Panc1 (cell line): Measurements from ENCODE around the gene CELA3A. TPM values are rescaled to one million over a fixed set of nuclear protein-coding genes. Genes with fewer than 3 reads are reported as not detected.

Experiments used
- ATAC-seq: fragments of 200-7000 bp; cut with Tn5 transposase; 2 replicates; pipeline ENCODE4 v1.9.1; 2020; ENCODE audit warnings: mild to moderate bottlenecking, moderate library complexity
- BruUV-seq: library from RNA; stranded (reverse); fragments of 400-500 nt; replicated peaks from 2 replicates; lab custom pipeline; 2021; lab: Mats Ljungman, UMichigan
- CTCF ChIA-PET: fragments of 300-600 bp; sonication (Branson Sonifier 250); formaldehyde crosslinking; loops from one replicate; lab custom pipeline; 2022; ENCODE audit warnings: antibody characterized with exemption; lab: Charles Lee
- POLR2A ChIA-PET: fragments of 300-600 bp; sonication (Branson Sonifier 250); formaldehyde crosslinking; loops from one replicate; lab custom pipeline; 2022; ENCODE audit warnings: antibody characterized with exemption; lab: Charles Lee
- DNase-seq: peaks from one replicate; pipeline ENCODE4 v3.0.0-alpha.2; 2010; ENCODE audit warnings: low read depth, low spot score
- H3K27ac ChIP-seq: 2 replicates; pipeline ENCODE4 v1.5.1; 2011; ENCODE audit warnings: mild to moderate bottlenecking, low read length, inconsistent platforms
- H3K27me3 ChIP-seq: fragments of 200-500 bp; sonication (Bioruptor generic); 2 replicates; pipeline ENCODE4 v1.6.0; 2014; ENCODE audit warnings: low read length, inconsistent platforms; ENCODE audit not compliant: control insufficient read depth, insufficient read depth
- H3K36me3 ChIP-seq: fragments of 200-500 bp; sonication (Bioruptor generic); 2 replicates; pipeline ENCODE4 v1.5.1; 2014; ENCODE audit warnings: inconsistent platforms, mild to moderate bottlenecking, low read length, moderate library complexity; ENCODE audit not compliant: control insufficient read depth, insufficient read depth
- H3K4me1 ChIP-seq: 2 replicates; pipeline ENCODE4 v1.5.1; 2011; ENCODE audit warnings: inconsistent platforms, mild to moderate bottlenecking, low read length, moderate library complexity; ENCODE audit not compliant: control insufficient read depth, insufficient read depth
- H3K4me3 ChIP-seq, 2 experiments: 2 replicates each; pipeline ENCODE4 v1.5.1; 2011 to 2012; ENCODE audit warnings: low read depth in 2 of 2, low read length in 2 of 2, mild to moderate bottlenecking in 2 of 2, inconsistent platforms in 1 of 2, moderate library complexity in 1 of 2
- H3K9me3 ChIP-seq: fragments of 200-500 bp; sonication (Bioruptor generic); 2 replicates; pipeline ENCODE4 v1.5.1; 2014; ENCODE audit warnings: low read depth, mild to moderate bottlenecking, inconsistent platforms, low read length, moderate library complexity; ENCODE audit not compliant: control insufficient read depth, insufficient read depth
- POLR2AphosphoS5 ChIP-seq: IDR thresholded peaks from 2 replicates; pipeline ENCODE4 v1.6.1; 2012; ENCODE audit warnings: mild to moderate bottlenecking, low read depth, low read length, moderate library complexity
- REST ChIP-seq, 2 experiments: IDR thresholded peaks; 2 replicates each; pipeline ENCODE4 v1.6.1; 2011 to 2012; ENCODE audit warnings: low read depth in 2 of 2, control low read depth in 1 of 2, low read length in 1 of 2, mild to moderate bottlenecking in 1 of 2, moderate library complexity in 1 of 2; ENCODE audit not compliant: insufficient read depth in 1 of 2
- SIN3A ChIP-seq: IDR thresholded peaks from 2 replicates; pipeline ENCODE4 v1.6.1; 2012; ENCODE audit warnings: low read depth, mild to moderate bottlenecking, low read length, moderate library complexity, borderline replicate concordance; ENCODE audit not compliant: insufficient read depth
- TCF7L2 ChIP-seq: IDR thresholded peaks from 2 replicates; pipeline ENCODE4 v1.6.1; 2011; ENCODE audit warnings: mild to moderate bottlenecking, low read depth, low read length, inconsistent platforms
- in situ Hi-C: cut with HindIII; loops from 2 replicates; pipeline ENCODE4 v1.10.0; 2016; ENCODE audit warnings: low sequenced_read_pairs, low pct_unique_long_range_greater_than_20kb
- intact Hi-C: fragments of 100-400 bp; cut with micrococcal nuclease; formaldehyde crosslinking; loops from one replicate; pipeline ENCODE4 v1.10.0; 2022; ENCODE audit not compliant: unreplicated experiment
- total RNA-seq: library from RNA; stranded (reverse); gene quantifications from one replicate; pipeline ENCODE4 v1.2.1, GENCODE V29; 2021; ENCODE audit not compliant: unreplicated experiment
- TF ChIP-seq, protein P1 (sequence below): fragments of 450-650 bp; IDR thresholded peaks from 2 replicates; pipeline ENCODE4 v1.5.1; 2017; ENCODE audit warnings: mild to moderate bottlenecking

CELA3A gene
- total RNA-seq, 1 experiment from 2014 or later, result 5.9 TPM

DNA sequence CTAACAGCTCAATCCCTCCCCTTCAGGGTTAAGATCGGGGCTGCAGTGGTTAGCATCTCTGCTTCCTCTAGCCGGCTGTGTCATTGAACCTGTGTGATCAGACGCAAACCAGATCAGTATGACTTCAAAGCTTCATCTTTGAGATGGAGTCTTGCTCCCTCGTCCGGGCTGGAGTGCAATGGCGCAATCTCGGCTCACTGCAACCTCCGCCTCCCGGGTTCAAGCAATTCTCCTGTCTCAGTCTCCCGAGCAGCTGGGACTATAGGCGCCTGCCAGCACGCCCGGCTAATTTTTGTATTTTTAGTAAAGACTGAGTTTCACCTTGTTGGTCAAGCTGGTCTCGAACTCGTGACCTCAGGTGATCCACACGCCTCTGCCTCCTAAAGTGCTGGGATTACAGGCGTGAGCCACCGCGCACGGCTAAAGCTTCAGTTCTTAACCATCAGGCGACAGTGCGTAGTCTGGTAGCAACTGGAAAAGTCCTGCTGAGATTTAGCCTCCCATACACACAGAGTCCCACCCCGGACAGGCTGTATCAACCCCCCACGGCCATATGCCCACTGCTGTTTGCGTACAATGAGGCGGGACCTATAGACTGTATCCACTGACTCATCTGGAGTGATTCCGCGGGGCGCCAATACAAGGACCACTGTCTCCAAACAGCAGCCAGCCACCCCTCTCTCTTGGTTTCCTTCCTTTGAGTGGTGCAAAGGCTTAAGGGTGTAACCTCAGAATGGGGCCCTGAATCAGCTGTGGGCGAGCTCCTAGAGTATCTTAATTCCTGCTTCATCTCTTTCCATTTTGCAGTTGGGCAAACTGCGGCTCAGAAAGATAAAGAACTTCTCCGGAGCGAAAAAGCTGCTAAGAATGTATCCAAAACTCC is 23.3 kb downstream of the CELA3A start:
- ChIA-PET POLR2A (interaction anchor here (0.5 to 1.2 kb wide), 3 partner anchors 10 to 78 kb away, joined by 3 to 15 read pairs (median 11); partner anchors contain the start of gene CDC42), CTCF (interaction anchor here (0.5 kb wide), 1 partner anchor 143 kb away, joined by 4 read pairs; no protein-coding TSS in a partner anchor)
- TF ChIP-seq TCF7L2, result peak; percentile 50; the same call in 1 of the 2 replicates
- TF ChIP-seq, protein P1, sequence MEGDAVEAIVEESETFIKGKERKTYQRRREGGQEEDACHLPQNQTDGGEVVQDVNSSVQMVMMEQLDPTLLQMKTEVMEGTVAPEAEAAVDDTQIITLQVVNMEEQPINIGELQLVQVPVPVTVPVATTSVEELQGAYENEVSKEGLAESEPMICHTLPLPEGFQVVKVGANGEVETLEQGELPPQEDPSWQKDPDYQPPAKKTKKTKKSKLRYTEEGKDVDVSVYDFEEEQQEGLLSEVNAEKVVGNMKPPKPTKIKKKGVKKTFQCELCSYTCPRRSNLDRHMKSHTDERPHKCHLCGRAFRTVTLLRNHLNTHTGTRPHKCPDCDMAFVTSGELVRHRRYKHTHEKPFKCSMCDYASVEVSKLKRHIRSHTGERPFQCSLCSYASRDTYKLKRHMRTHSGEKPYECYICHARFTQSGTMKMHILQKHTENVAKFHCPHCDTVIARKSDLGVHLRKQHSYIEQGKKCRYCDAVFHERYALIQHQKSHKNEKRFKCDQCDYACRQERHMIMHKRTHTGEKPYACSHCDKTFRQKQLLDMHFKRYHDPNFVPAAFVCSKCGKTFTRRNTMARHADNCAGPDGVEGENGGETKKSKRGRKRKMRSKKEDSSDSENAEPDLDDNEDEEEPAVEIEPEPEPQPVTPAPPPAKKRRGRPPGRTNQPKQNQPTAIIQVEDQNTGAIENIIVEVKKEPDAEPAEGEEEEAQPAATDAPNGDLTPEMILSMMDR, result no peak; the same call in 1 of the 2 replicates
- Histone ChIP-seq H3K27ac (peak overlapping the region; percentile 98), H3K36me3 (no peaks in the 10 kb centered on the region; the same call in 1 of the 2 replicates), H3K4me1 (peaks cover 15% of the 10 kb centered on the region), H3K4me3 (peak overlapping the region; percentile 94 to 97), H3K27me3 (no peaks in the 10 kb centered on the region), H3K9me3 (no peaks in the 10 kb centered on the region)
- intact Hi-C loops (no loop called here), in situ Hi-C loops (no loop called here)
- no peak for DNase-seq
- no TSS peak for BruUV-seq
- peak; percentile 71 for ATAC-seq

- intact Hi-C loops, result no loop called here
- TSS peak; percentile 90 for BruUV-seq
- peak overlapping the region; percentile 94 to 97 for H3K4me3 ChIP-seq
- TF ChIP-seq POLR2AphosphoS5 (peak; percentile 98), TCF7L2 (peak; percentile 72), SIN3A (0 out of 2 replicates have a peak, but pooled peaks have one; percentile 83), REST (IDR thresholded peaks at IDR 0.05; ENCODE audit: insufficient read depth in 1 of 2, low read depth in 2 of 2, low read length in 1 of 2) (no peak; a peak in 2 of 4 replicates)
- TF ChIP-seq, protein P1, result no peak
- DNase-seq, result peak; percentile 74
- H3K27me3 ChIP-seq, result no peaks in the 10 kb centered on the region
- peaks cover 15% of the 10 kb centered on the region for H3K4me1 ChIP-seq
- ChIA-PET CTCF (interaction anchor here (0.5 kb wide), 1 partner anchor 17 kb away, joined by 3 read pairs; no protein-coding TSS in a partner anchor), POLR2A (interaction anchor here (0.5 to 1.2 kb wide), 3 partner anchors 10 to 79 kb away, joined by 3 to 15 read pairs (median 11); partner anchors contain the start of gene CDC42)
- ATAC-seq, result peak; percentile 94
- H3K36me3 ChIP-seq, result no peaks in the 10 kb centered on the region; the same call in 1 of the 2 replicates
- H3K9me3 ChIP-seq, result no peaks in the 10 kb centered on the region
- in situ Hi-C loops, result no loop called here
- H3K27ac ChIP-seq, result peak overlapping the region; percentile 98
Measured at GRCh38 chr1:22025368-22026155, 24.1 kb downstream of the CELA3A start.
